GM19468 (cell line): ENCODE data around the gene FUT7.
A peak's percentile ranks its signal among the peaks of the same experiment; 100 is the strongest.
"Not testable (repeated sequence)": the region's sequence is repeated elsewhere in the genome, so short reads cannot be mapped to it uniquely, and the experiment has no call there.

Experiments used
- ATAC-seq: cut with Tn5 transposase; IDR thresholded peaks from one replicate; pipeline ENCODE4 v1.9.1; 2021; ENCODE audit warnings: mild to moderate bottlenecking, moderate library complexity, moderate number of reproducible peaks; ENCODE audit not compliant: unreplicated experiment; ENCODE audit errors: extremely low read depth

Gene FUT7

GRCh38 chr9:137035507-137035834 is 3.6 kb upstream of the FUT7 start:
- ATAC-seq: no peak

GRCh38 chr9:137034709-137035506 is 3.0 kb upstream of the FUT7 start:
- peak; percentile 22 for ATAC-seq

GRCh38 chr9:137034039-137034708 is 2.3 kb upstream of the FUT7 start:
- ATAC-seq: no peak

GRCh38 chr9:137033481-137033880 is 1.6 kb upstream of the FUT7 start:
- not testable (repeated sequence) for ATAC-seq

- ATAC-seq: no peak
Measured at GRCh38 chr9:137032858-137033257, 970 bp upstream of the FUT7 start.

- no peak for ATAC-seq
Measured at GRCh38 chr9:137030538-137031527, 1.1 kb downstream of the FUT7 start.

GRCh38 chr9:137030006-137030405 is 1.9 kb downstream of the FUT7 start:
- no peak for ATAC-seq

GRCh38 chr9:137029058-137029936 is 2.6 kb downstream of the FUT7 start:
- no peak for ATAC-seq

- no peak for ATAC-seq
Measured at GRCh38 chr9:137028263-137029057, 3.4 kb downstream of the FUT7 start.

GRCh38 chr9:137027369-137028262 is 4.3 kb downstream of the FUT7 start, which contains the start of gene ABCA2:
Gene ABCA2, minus strand, starts transcription at chr9:137028237. Its CDS starts 97 bp downstream, at chr9:137028140.
- ATAC-seq: no peak

- no peak for ATAC-seq
Measured at GRCh38 chr9:137026828-137027227, 5.1 kb downstream of the FUT7 start.

- ATAC-seq: no peak
Measured at GRCh38 chr9:137026384-137026783, 5.5 kb downstream of the FUT7 start.

- no peak for ATAC-seq
Measured at GRCh38 chr9:137025517-137025966, 6.3 kb downstream of the FUT7 start.

GRCh38 chr9:137023583-137023991 is 8.3 kb downstream of the FUT7 start:
- no peak for ATAC-seq

GRCh38 chr9:137023157-137023556 is 8.7 kb downstream of the FUT7 start:
- ATAC-seq: no peak

GRCh38 chr9:137022662-137023008 is 9.3 kb downstream of the FUT7 start:
- ATAC-seq: no peak

GRCh38 chr9:137021979-137022661 is 9.8 kb downstream of the FUT7 start:
- ATAC-seq: no peak
